Activated B cell treated with CpG ODN at 0.5 μM for 24 hours (primary cell): ENCODE measurements around the gene PXYLP1. TPM values are rescaled to one million over a fixed set of nuclear protein-coding genes. Genes with fewer than 3 reads are reported as not detected.

Experiments
- ATAC-seq: fragments of 200-7000 bp; cut with Tn5 transposase; one replicate; pipeline ENCODE4 v1.10.0; 2021; ENCODE audit warnings: low read depth, mild to moderate bottlenecking, moderate library complexity
- CTCF ChIA-PET: fragments of 350-600 bp; sonication (Branson Sonifier 250); formaldehyde crosslinking; loops from one replicate; lab custom pipeline; 2021; ENCODE audit warnings: antibody characterized with exemption; lab: Charles Lee
- POLR2A ChIA-PET: fragments of 350-600 bp; sonication (Branson Sonifier 250); formaldehyde crosslinking; loops from one replicate; lab custom pipeline; 2021; ENCODE audit warnings: antibody characterized with exemption; lab: Charles Lee
- DNase-seq: peaks from one replicate; pipeline ENCODE4 v3.0.0; 2022
- H3K27ac Mint-ChIP-seq: one replicate; pipeline ENCODE4 v1.8.0; 2020; ENCODE audit warnings: mixed read lengths
- H3K27me3 Mint-ChIP-seq: one replicate; pipeline ENCODE4 v1.8.0; 2021; ENCODE audit warnings: mixed read lengths
- H3K36me3 Mint-ChIP-seq: one replicate; pipeline ENCODE4 v1.8.0; 2021; ENCODE audit warnings: low read depth, mixed read lengths
- H3K4me1 Mint-ChIP-seq: one replicate; pipeline ENCODE4 v1.8.0; 2021; ENCODE audit warnings: mixed read lengths
- H3K4me3 Mint-ChIP-seq: one replicate; pipeline ENCODE4 v1.8.0; 2020; ENCODE audit warnings: mild to moderate bottlenecking, mixed read lengths
- H3K9me3 Mint-ChIP-seq: one replicate; pipeline ENCODE4 v1.8.0; 2020; ENCODE audit warnings: mixed read lengths
- intact Hi-C: fragments of 100-400 bp; cut with micrococcal nuclease; formaldehyde crosslinking; loops from one replicate; pipeline ENCODE4 v1.15.1; 2024
- total RNA-seq: library from RNA; stranded (reverse); gene quantifications from 2 replicates; pipeline ENCODE4 v1.2.3, GENCODE V29; 2022
- TF ChIP-seq, protein P1 (sequence below): fragments of 200-600 bp; IDR thresholded peaks from one replicate; pipeline ENCODE4 v1.8.0; 2022; ENCODE audit warnings: antibody characterized with exemption, mild to moderate bottlenecking

Gene PXYLP1
- total RNA-seq, 1 donor from 2014 or later, result 2.7 TPM

- DNase-seq, result no peak
- ChIA-PET POLR2A (no interaction called here), CTCF (no interaction called here)
- intact Hi-C loops, result no loop called here
- peaks cover 12% of the 10 kb centered on the region for H3K4me1 Mint-ChIP-seq
- H3K27me3 Mint-ChIP-seq, result no peaks in the 10 kb centered on the region
- no peak overlapping the region for H3K27ac Mint-ChIP-seq
- H3K9me3 Mint-ChIP-seq, result peaks cover 2% of the 10 kb centered on the region
- H3K4me3 Mint-ChIP-seq, result no peak overlapping the region
- ATAC-seq, result no peak
- no peaks in the 10 kb centered on the region for H3K36me3 Mint-ChIP-seq
- TF ChIP-seq, protein P1, sequence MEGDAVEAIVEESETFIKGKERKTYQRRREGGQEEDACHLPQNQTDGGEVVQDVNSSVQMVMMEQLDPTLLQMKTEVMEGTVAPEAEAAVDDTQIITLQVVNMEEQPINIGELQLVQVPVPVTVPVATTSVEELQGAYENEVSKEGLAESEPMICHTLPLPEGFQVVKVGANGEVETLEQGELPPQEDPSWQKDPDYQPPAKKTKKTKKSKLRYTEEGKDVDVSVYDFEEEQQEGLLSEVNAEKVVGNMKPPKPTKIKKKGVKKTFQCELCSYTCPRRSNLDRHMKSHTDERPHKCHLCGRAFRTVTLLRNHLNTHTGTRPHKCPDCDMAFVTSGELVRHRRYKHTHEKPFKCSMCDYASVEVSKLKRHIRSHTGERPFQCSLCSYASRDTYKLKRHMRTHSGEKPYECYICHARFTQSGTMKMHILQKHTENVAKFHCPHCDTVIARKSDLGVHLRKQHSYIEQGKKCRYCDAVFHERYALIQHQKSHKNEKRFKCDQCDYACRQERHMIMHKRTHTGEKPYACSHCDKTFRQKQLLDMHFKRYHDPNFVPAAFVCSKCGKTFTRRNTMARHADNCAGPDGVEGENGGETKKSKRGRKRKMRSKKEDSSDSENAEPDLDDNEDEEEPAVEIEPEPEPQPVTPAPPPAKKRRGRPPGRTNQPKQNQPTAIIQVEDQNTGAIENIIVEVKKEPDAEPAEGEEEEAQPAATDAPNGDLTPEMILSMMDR, result no peak
Observed at GRCh38 chr3:141326626-141327025, 95.0 kb downstream of the PXYLP1 start.

DNA sequence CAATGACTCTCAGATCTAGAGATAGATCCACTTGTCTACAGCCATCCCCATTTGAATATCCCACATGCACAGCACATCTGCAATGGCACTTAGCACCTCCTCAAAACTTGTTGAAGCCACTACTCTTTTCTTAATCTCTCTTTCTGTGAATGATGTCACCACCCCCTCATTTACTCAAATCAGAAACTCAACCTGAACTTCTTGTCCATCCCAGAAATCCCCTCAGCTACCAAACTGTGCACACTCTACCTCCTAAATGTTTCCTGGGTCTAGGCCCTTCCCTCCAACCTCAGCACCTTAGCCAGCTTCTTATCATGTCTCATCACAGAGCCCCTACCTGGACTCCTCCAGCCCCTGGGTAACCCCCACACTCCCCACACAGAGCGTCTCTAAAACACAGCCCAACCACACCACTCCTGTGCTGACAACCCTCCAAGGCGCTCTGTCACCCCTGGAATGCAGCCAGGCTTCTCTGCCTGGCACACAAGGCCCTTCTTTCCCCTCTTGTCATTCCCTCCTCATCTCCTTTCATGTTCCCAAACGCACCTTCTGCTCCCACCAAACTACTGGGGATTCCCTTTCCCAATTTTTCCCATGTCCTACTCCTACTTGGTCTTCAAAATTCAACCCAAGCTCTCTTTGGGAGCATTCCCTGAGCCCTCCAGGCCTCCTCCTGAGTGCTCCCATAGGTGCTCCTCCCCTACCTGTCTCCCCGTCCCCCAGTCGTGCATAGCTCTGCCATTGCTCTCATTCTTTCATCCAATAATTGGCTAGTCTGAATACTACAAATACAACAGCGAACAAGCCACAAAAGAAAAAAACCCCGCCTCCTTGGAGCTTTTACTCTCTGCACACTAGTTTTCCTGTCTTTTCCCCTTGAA, 96.9 kb downstream of the PXYLP1 start:
- Mint-ChIP-seq H3K4me3 (no peak overlapping the region), H3K4me1 (peaks cover 21% of the 10 kb centered on the region), H3K9me3 (no peaks in the 10 kb centered on the region), H3K36me3 (no peaks in the 10 kb centered on the region), H3K27me3 (no peaks in the 10 kb centered on the region), H3K27ac (no peak overlapping the region)
- TF ChIP-seq, protein P1, result no peak
- intact Hi-C loops, result no loop called here
- ChIA-PET POLR2A (no interaction called here), CTCF (interaction anchor here (1.0 to 1.6 kb wide), 2 partner anchors 17 to 113 kb away, joined by 3 read pairs; no protein-coding TSS in a partner anchor)
- ATAC-seq (no peak), DNase-seq (no peak)

DNA sequence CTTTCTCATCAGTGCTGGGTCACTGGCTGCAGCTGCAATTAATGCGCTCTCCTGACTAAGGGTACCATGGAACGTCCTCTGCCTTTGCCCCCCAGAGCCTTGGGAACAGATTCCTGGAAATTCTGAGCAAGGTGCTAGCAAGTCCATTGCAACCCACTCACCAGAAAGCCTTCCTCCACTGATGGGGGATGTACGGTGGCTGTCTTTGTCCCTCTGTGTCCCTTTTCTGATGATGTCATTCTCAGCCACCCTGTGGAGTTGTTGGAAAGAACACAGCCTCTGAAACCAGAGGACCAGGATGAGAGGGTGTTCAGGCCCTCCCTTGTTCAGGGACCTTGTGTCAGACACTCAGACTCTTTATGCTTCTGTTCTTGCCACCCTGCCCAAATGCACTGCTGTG, 98.6 kb downstream of the PXYLP1 start:
- intact Hi-C loops, result no loop called here
- H3K27ac Mint-ChIP-seq, result no peak overlapping the region
- TF ChIP-seq, protein P1, result no peak
- POLR2A ChIA-PET, result no interaction called here
- peaks cover 21% of the 10 kb centered on the region for H3K4me1 Mint-ChIP-seq
- DNase-seq, result no peak
- H3K36me3 Mint-ChIP-seq, result no peaks in the 10 kb centered on the region
- CTCF ChIA-PET, result no interaction called here
- no peak overlapping the region for H3K4me3 Mint-ChIP-seq
- H3K9me3 Mint-ChIP-seq, result no peaks in the 10 kb centered on the region
- ATAC-seq, result no peak
- no peaks in the 10 kb centered on the region for H3K27me3 Mint-ChIP-seq

DNA sequence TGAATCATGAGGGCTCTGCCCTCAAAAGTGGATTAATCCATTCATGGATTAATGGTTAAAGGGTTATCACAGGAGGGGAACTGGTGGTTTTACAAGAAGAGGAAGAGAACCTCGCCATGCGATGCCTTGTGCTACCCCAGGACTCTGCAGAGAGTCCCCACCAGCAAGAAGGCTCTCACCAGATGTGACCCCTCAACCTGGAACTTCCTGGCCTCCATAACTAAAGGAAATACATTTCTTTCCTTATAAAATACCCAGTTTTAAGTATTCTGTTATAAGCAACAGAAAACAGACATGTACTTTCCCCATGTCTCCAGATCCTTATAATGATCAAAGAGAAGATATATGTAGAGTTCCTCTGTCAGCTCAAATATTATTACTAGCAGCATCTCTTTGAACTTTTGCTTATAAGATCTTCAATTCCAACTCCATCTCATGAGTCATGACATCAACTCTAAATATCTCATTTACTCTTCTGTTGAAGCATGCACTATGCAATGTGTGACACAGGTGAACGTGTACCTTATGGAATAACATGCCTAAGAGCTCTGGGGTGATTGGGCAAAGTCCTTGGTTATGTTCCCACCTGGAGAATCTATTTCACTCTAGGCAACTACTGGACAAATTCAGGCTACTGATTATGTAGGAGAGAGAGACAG, 99.2 kb downstream of the PXYLP1 start:
- DNase-seq (no peak), ATAC-seq (no peak)
- ChIA-PET POLR2A (interaction anchor here (1.1 kb wide), 2 partner anchors 19 to 55 kb away, joined by 5 to 6 read pairs; no protein-coding TSS in a partner anchor), CTCF (interaction anchor here (1.4 kb wide), 1 partner anchor 30 kb away, joined by 3 read pairs; no protein-coding TSS in a partner anchor)
- intact Hi-C loops, result no loop called here
- H3K9me3 Mint-ChIP-seq, result no peaks in the 10 kb centered on the region
- H3K4me1 Mint-ChIP-seq, result peaks cover 24% of the 10 kb centered on the region
- H3K27me3 Mint-ChIP-seq, result no peaks in the 10 kb centered on the region
- H3K36me3 Mint-ChIP-seq, result no peaks in the 10 kb centered on the region
- H3K27ac Mint-ChIP-seq, result no peak overlapping the region
- TF ChIP-seq, protein P1, result no peak
- H3K4me3 Mint-ChIP-seq, result no peak overlapping the region
